ENCODE measurements around the gene DCC. TPM values are rescaled to one million over a fixed set of nuclear protein-coding genes. Genes with fewer than 3 reads are reported as not detected.

The DCC gene
- total and polyA plus RNA-seq, 12 donors, result under 0.01 to 0.89 (median 0.09) TPM; not detected in 8

DNA sequence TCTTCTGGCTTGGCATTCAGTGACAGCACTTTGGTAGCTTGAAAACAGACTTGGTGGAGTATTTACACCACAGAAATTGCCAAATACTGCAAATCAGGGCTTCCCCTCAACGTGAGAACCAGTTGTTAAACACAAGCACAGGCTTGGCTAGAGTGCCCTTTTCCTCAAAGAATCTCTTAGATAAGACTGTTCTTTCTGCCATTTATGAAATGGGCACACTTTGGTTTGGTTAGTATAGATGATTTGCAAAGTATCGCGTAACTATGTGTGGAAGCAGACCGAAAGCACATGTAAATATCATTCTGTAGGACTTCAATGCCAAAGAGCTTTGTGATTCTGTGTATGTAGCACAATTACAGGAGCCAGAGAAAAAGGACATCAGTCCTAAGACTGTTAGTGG lies 308.2 kb downstream of the DCC start:
- H3K27me3 ChIP-seq, result no peaks in the 10 kb centered on the region
- no peak overlapping the region for H3K27ac ChIP-seq
- no peaks in the 10 kb centered on the region for H3K4me1 ChIP-seq
- DNase-seq (no peak), ATAC-seq (no peak)
- intact Hi-C loops (cut with DNase I), result no loop called here
- no peaks in the 10 kb centered on the region for H3K36me3 ChIP-seq
- peaks cover 0 to 8% (median 0%) of the 10 kb centered on the region in 11 donors for H3K9me3 ChIP-seq
- H3K4me3 ChIP-seq, result no peak overlapping the region
- TF ChIP-seq, protein P1, sequence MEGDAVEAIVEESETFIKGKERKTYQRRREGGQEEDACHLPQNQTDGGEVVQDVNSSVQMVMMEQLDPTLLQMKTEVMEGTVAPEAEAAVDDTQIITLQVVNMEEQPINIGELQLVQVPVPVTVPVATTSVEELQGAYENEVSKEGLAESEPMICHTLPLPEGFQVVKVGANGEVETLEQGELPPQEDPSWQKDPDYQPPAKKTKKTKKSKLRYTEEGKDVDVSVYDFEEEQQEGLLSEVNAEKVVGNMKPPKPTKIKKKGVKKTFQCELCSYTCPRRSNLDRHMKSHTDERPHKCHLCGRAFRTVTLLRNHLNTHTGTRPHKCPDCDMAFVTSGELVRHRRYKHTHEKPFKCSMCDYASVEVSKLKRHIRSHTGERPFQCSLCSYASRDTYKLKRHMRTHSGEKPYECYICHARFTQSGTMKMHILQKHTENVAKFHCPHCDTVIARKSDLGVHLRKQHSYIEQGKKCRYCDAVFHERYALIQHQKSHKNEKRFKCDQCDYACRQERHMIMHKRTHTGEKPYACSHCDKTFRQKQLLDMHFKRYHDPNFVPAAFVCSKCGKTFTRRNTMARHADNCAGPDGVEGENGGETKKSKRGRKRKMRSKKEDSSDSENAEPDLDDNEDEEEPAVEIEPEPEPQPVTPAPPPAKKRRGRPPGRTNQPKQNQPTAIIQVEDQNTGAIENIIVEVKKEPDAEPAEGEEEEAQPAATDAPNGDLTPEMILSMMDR (IDR thresholded peaks at IDR 0.05), result no peak
- WGBS, 2 donors, result 34 to 56% methylated on average over 4 of the region's 4 CpGs

DNA sequence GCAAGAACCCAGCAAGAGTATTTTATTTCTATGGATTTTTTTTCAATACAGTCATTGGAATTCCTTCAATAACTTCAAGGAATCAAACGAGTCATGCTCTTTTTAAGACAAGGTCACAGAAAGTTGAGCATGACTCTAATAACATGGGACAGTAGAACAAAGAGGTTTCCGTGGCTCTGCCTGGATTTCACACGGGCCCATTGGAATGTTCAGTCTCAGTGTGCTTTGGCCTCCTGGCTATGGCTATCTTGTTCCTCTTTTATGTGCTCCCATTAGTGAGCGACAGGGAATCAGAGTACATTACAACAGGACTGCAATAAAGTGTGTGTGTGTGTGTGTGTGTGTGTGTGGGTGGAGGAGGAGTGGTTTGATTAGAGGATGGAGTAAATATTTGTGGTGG lies 312.4 kb downstream of the DCC start:
- H3K27me3 ChIP-seq, result no peaks in the 10 kb centered on the region
- no peaks in the 10 kb centered on the region for H3K4me1 ChIP-seq
- ATAC-seq (no peak), DNase-seq (no peak)
- no peak overlapping the region for H3K27ac ChIP-seq
- peaks cover 0 to 5% (median 0%) of the 10 kb centered on the region in 11 donors for H3K9me3 ChIP-seq
- TF ChIP-seq, protein P1 (IDR thresholded peaks at IDR 0.05), result no peak
- intact Hi-C loops (cut with DNase I), result no loop called here
- H3K4me3 ChIP-seq, result no peak overlapping the region
- H3K36me3 ChIP-seq, result no peaks in the 10 kb centered on the region
- 29 to 48% methylated on average over 4 of the region's 4 CpGs for WGBS, 2 donors

DNA sequence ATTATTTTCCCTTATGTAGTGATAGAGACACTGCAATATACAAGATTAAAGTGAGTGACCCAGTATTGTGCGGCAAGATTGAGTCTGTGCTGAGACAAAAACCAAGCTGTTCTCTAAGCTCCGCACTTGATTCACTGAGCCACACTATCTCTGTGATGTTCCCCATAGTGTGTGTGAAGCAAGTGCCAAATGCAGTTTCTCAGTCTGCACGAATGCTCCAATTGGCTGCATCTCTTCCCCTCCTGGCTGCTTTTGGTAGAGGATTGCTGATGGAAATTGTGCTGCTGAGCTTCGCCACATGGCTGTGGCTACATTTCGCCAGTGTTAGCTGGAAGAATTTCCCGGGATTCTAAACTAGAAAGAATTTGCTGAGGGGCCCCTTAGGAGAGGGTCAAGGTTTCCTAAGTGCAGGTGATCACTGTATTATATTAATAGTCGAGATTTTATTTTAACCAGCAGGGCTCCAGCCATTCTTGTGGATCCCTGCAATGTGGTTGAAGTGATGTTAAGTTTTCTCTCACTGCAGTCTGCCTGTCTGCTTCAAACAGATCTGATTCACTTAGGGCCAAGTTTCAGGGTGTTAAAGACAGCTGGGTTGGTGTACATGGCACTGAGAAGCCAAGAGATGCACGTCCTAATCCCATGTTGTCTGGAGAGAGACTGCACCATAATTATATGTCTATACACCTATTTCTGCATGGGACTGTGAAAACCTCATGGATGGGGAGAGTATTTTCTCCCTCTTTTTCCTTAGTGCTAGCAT lies 317.2 kb downstream of the DCC start:
- H3K36me3 ChIP-seq, result no peaks in the 10 kb centered on the region
- H3K27ac ChIP-seq, result no peak overlapping the region
- H3K4me3 ChIP-seq, result no peak overlapping the region
- H3K27me3 ChIP-seq, result no peaks in the 10 kb centered on the region
- 63 to 73% methylated on average over 8 of the region's 8 CpGs for WGBS, 2 donors
- no peaks in the 10 kb centered on the region for H3K4me1 ChIP-seq
- TF ChIP-seq, protein P1 (IDR thresholded peaks at IDR 0.05), result no peak
- DNase-seq, result no peak
- intact Hi-C loops (cut with DNase I), result no loop called here
- H3K9me3 ChIP-seq, result no peaks in the 10 kb centered on the region
- ATAC-seq, result no peak

DNA sequence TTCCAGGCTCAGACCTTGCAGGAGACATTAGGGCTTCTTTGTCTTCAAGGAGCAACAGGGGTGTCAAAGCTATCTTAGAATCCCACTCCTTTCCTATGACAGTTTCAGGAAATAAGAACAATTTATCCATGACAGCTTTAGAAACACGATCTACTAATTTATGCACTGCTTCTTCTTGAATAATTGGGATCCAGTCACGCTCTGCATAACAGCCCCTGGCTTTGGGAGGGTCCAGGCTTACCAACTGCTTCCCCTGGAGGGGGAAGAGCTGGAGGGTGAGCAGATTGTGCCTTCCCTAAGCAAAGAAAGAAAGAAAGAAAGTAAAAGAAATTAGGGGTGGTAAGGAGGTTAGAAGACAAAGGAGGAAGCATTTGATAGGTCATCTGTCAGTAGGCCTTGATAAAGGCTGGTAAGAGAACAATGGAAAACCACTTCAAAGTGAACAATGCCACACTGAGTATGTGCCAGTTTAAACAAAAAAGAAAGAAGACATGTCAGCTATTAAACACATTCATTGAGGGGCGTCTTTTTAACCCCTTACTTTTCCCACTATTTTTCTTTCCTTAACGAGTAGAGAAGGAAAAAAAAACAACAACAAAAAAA lies 327.6 kb downstream of the DCC start:
- no peaks in the 10 kb centered on the region for H3K36me3 ChIP-seq
- no peaks in the 10 kb centered on the region for H3K9me3 ChIP-seq
- TF ChIP-seq, protein P1 (IDR thresholded peaks at IDR 0.05), result no peak
- DNase-seq (no peak), ATAC-seq (no peak)
- no peak overlapping the region for H3K27ac ChIP-seq
- intact Hi-C loops (cut with DNase I), result no loop called here
- WGBS, 2 donors, result 50 to 61% methylated on average over 4 of the region's 4 CpGs
- no peaks in the 10 kb centered on the region for H3K27me3 ChIP-seq
- no peak overlapping the region for H3K4me3 ChIP-seq
- H3K4me1 ChIP-seq, result no peaks in the 10 kb centered on the region
